GM21529 (cell line): ENCODE results near the gene MRPL1.
A peak's percentile ranks its signal among the peaks of the same experiment; 100 is the strongest.
"Not testable (repeated sequence)": the region's sequence is repeated elsewhere in the genome, so short reads cannot be mapped to it uniquely, and the experiment has no call there.

Experiments used
- ATAC-seq: cut with Tn5 transposase; IDR thresholded peaks from one replicate; pipeline ENCODE4 v1.9.1; 2021; ENCODE audit not compliant: unreplicated experiment

The MRPL1 gene

DNA sequence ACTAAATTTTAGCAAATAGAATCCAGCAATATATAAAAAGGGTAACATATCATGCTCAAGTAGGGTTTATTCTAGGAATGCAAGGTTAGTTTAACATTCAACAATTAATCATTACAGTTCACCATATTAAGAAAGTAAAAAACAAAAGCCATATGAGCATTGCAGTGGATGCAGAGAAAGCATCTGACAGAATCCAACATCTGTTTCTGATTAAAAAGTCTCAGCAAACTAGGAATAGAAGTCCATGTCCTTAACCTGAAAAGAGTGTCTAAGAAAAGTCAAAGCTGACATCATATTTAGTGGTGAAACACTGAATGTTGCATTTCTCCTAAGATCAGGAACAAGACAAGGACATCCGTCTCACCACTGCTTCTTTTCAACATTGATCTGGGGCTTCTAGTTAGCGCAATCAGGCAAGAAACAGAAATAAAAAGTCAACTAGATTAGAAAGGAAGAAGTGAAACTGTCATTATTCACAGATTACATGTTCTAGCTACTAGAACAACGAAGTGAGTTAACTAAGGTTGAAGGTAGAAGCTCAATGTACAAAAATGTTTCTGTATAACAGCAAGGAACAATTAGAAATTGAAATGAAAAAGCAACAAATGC lies 49.3 kb downstream of the MRPL1 start:
- peak; percentile 85 for ATAC-seq

DNA sequence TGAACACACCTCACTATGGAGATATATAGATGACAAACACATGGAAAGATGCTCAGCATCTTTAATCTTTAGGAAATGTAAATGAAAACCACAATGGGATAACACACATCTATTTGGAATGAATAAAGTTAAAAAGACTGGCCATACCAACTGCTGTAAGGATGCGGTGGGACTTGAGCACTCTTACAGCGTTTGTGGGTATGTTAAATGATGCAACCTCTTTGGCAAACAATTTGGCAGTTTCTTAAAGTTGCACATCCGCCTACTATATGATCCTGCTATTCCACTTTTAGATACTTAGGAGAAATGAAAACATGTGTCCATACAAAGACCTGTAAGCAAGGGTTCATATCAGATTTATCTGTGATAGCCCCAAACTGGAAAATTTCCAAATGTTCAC lies 50.7 kb downstream of the MRPL1 start:
- ATAC-seq: no peak

DNA sequence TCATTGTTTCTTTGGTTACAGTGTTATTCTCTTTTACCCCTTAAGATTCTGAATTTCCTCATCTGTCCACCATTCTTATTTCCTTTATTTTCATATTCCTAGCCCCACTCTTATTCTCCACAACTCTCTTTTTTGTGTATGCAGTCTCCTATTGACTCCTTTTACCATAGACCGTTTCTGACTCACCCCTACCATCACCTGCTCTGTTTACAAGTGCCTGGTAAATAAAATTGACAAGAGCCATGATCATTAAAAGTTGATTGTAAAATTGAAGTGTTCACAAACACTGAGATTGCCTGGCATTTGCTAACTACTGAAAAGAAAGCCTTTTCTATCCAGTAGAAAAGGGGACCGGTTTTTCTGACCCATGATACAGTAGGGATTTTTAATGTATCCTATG lies 54.4 kb downstream of the MRPL1 start:
- no peak for ATAC-seq

DNA sequence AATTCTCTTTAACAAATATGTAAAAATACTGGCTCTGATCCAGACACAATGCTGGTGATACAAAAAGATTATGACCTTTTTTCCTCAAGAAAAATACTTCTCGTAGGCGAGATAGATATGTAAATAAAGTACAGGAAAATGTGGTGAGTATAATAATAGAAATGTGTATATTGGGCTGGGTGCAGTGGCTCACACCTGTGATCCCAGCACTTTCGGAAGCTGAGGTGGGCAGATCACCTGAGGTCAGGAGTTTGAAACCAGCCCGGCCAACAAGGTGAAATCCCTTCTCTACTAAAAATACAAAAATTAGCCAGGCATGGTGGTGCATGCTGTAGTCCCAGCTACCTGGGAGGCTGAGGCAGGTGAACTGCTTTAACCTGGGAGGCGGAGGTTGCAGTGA lies 55.0 kb downstream of the MRPL1 start:
- ATAC-seq: no peak

DNA sequence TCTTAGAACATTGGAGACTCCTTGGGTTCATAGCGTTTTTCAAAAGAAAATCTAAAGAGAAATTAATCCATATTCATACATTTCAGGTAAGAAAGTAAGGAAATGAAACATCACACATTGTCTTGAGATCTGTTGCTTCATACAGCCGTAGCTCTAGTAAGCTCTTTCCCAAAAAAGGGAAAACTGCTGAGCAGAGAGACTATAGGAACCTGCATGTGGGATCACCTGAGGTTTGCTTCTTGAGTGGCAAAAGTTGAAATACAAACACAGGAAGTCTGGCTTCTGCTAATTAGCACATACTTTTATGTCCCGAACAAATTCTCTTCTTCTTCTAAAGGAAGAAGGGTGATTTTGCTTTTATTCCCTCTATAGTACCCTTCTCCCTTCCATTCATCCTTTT lies 57.7 kb downstream of the MRPL1 start:
- no peak for ATAC-seq

DNA sequence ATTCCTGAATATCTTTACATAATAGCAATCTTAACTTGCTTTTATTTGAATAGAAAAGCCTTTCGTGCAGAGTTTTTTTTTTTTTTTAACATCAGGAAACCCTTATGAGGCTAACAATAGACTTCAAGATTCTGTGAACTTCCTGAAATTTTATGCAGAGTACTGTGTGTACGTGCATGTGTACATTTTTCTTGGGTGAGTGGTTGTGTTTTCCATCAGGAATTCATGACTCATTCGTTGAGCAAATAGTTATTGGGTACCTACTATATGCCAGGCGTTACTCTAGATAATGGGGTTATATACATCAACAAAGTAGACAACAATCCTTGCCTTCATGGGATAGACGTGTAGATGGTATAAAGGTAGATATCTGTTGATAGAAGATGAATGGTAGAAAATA lies 59.1 kb downstream of the MRPL1 start:
- no peak for ATAC-seq

DNA sequence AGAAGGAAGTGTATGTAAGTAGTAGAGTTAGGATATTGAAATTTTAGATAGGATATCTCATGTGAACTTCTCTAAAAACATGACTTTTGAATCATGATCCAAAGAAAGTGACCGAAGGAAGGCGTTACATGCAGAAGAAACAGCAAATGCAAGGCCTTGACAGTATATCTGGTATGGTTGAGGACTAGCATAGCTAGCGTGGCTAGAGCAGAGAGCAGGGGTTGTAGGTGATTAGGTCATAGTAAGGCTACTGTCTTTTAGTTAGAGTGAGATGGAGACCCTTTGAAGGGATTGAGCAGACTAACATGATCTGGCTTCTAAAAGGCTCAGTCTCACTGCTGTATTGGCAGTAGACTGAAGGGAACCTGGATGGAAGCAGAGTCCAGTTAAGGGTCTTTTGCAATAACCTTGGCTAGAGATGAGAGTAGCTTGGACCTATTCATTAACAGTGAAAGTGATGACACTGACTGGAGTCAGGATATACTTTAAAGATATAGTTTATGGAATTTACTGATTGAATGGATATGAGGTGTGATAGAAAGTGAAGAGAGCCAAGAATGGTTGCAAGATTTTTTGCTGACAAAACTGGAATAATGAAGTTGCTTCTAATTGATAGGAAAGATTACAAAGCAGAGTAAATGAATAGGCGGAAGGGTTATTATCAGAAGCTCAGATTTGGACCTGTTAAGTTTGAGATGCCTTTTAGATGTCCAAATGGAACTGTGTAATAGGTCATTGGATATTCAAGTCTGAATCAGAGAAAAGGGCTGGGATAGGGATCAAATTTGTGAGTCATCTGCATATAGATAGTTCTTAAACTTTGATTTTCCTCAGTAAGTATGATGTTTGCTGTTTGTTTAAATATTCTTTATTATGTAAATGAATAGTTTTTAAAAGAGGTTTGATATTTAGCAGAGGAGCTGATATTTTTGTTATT lies 59.8 kb downstream of the MRPL1 start:
- no peak for ATAC-seq

DNA sequence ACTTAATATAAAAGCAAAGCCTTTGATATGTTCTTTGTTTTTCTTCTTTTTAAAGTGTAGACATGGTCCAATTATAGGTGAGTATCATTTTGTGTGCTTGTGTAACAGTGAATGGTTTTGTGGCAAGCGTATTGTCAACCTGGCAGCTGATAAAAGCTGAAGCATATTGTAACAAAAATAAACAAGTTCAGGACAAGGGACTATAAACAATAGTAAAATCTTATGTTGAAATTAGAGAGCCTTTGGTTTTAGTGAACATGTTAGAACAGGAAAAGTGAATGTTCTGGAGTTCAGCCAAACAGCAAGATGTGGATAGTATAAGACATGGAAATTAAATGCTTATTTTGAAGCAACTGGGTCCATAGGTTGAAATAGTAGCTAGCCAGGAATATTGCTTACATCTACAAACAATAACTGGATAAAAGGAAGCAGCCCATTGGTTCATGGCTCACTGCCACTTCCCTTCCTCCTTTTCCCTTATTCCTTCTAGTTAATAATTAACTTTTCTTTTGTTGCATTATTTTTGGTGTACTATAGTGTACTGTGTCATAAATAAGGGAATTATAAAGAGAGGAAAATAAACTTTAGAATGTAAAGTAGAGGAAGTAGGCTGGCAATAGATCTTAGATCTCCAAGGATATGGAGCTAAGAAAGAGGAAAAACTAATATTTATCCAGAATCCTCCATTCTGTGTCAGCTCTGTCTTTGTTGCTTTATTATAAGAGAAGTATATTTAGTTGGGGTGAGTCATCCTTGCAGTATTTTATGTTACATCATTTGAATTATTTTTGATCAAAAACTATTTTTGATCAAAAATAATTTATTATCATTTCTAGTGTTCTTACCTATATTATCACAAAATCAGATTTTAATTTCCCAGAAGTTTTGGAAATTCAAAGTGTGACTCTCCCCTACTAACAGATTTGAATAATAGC lies 65.6 kb downstream of the MRPL1 start:
- no peak for ATAC-seq

DNA sequence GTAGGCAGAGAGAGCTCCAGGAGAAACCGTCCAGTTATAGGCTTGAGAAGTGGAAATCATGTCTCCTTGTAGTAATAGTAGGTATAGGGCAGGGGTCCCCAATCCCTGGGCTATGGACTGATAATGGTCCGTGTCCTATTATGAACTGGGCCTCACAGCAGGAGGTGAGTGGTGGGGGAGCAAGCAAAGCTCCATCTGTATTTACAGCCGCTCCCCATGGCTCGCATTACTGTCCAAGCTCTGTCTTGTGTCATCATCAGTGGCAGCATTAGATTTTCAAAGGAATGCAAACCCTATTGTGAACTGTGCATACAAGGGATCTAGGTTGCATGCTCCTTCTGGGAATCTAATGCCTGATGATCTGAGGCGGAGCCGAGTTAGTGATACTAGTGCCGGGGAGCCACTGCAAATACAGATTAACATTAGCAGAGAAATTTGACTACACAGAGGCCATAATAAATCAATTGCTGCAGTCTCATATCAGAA lies 67.6 kb downstream of the MRPL1 start:
- ATAC-seq: no peak

DNA sequence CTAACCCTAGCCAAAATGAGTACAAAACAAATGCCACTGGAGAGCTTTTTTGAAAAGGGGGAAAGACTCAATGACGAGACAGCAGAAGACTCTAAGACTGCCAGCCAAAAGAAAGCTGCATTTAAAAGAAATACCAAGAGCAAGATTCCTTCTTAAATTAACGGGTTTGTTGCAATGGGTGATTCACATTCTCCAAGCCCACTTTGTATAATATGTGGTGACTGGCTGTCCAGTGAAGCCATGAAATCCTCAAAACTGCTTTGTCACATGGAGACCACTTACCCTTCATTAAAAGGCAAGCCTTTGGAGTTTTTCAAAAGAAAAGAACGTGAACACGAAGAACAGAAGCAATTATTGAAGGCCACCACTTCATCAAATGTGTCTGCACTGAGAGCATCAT lies 68.2 kb downstream of the MRPL1 start:
- no peak for ATAC-seq

DNA sequence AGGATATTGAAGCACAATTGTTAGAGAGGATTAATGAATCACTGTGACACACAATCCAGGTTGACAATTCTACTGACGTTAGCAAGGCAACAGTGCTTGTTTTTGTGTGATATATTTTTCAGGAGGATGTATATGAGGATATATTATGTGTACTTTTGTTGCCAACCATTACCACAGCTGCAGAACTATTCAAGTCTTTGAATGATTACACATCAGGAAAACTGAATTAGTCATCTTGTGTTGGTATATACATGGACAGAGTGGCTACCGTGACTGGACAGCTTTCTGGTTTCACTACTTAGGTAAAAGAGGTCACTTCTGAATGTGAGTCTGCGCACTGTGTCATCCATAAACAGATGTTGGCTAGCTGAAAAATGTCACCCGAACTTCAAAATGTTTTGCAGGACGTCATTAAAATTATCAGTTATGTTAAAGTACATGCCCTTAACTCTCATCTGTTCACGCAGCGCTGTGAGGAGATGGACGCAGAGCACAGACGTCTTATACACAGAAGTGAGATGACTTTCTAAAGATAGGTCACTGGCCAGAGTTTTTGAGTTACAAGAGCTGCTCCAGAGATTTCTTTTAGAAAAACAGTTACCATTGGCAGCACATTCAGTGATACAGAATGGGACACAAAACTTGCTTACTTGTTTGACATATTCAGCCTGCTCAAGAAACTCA lies 69.0 kb downstream of the MRPL1 start:
- ATAC-seq: no peak

DNA sequence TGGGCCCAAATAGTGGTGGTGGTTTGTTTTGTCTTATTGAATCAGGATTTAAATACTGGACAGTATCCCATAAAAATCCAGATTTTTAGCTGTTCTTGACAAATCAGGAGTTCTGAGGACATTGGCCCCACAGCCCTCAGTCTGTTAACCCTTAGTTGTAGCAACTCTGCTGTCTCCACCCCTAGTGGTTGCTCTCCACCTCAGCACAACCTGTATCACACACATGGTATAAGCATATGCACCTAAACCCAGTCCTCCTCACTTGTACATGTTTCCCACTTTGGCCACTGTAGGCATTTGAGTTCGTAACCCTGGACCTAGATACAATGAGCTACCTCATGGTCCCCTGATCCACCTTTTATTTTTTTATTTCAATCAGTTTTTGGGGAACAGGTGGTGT lies 75.9 kb downstream of the MRPL1 start:
- no peak for ATAC-seq

DNA sequence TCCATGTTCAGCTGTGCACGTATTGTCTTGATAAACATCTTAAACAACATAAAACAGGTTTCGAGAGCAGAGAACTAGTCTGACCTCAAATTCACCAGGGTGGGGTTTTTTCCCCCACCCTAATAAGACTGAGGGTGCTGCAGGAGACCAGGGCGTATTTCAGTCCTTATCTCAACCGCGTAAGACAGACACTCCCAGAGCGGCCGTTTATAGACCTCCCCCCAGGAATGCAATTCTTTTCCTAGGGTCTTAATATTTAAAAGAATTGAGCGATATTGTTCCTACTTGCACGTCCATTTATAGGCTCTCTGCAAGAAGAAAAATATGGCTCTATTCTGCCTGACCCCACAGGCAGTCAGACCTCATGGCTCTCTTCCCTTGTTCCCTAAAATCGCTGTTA lies 83.3 kb downstream of the MRPL1 start:
- ATAC-seq: not testable (repeated sequence)

DNA sequence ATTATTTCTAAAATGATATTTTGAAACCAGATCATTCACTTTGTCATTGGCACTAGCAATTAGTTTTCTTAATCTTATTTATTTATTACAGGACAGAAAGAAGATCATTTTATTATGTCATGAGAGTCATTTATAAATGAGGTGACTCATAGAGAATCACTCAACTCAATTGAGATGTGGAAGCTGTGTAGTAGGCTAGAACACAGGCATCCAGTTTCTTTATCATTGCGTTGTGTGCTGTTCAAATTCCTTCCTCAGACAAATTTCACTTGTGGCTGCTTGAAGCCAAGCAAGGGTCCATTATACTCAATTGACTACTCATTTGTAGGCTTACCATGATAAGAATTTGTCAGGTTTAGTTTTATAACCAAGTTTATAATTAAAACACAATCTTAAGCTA lies 87.6 kb downstream of the MRPL1 start:
- ATAC-seq: no peak

DNA sequence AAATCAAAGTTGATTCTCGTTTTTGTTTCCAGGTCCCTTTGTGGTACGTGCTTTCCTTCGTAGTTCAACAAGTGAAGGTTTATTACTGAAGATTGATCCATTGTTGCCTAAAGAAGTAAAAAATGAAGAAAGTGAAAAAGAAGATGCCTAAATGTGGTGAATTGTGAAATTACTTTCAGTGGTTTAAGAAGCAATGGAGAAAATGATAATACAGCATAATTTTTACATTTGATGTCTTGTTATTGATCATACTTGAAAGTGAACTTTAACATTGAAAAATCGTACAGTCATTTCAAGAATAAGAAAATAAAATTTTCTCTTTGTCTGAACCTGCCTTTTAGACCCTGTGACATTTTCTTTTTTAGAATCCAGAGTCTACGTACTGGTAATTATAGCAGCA lies 89.8 kb downstream of the MRPL1 start:
- ATAC-seq: no peak

DNA sequence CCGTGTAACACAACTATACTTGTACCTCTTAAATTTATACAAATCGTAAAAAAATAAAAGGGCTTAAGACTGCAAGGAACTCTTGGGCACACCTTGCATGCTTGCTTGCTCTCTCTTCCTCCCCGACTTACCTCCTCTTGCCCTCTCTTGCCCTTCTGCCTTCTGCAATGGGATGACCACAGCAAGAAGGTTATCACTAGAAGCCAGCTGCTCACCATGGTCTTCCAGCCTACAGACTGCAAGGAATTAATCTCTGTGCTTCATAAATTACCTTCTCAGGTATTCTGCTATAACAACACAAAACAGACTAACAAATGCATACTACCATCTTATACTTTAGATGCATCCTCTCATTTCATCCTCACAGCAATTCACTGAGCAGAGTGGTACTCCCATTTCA lies 92.1 kb downstream of the MRPL1 start:
- ATAC-seq: no peak

DNA sequence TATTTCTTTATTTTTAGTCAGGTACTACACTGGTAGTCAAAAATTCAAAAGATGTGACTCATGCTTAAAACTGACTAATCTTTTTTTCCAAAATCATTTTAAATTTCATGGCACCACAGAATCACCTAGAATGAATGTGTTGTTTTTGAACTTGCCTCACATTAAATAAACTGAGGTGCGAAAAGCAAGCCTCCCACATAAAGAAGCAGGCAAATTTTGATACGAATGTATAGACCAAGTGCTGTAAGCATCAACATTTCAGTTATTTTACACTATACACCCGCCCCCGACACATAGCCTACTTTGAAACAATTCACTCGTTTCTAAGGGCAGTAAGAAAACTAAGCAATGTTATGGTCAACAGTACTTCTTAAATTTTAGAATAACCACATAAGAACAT lies 94.3 kb downstream of the MRPL1 start:
- ATAC-seq: no peak

DNA sequence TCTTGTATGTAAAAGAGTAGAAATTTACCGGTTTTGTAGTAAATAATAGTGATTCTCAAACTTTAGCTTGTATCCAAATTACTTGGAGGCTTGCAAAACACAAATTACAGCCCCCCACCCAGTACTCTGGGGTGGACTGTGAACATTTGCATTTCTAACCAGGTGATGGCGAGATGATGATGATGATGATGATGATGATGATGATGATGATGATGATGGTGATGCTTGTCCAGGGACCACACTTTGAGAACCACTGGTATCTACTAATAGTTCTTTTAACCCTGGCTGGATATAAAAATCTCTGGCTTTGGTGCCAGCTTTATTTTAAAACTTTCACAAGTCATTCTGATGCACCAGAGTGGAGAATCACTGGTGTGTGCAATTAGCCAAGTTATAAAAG lies 96.3 kb downstream of the MRPL1 start:
- ATAC-seq: no peak

DNA sequence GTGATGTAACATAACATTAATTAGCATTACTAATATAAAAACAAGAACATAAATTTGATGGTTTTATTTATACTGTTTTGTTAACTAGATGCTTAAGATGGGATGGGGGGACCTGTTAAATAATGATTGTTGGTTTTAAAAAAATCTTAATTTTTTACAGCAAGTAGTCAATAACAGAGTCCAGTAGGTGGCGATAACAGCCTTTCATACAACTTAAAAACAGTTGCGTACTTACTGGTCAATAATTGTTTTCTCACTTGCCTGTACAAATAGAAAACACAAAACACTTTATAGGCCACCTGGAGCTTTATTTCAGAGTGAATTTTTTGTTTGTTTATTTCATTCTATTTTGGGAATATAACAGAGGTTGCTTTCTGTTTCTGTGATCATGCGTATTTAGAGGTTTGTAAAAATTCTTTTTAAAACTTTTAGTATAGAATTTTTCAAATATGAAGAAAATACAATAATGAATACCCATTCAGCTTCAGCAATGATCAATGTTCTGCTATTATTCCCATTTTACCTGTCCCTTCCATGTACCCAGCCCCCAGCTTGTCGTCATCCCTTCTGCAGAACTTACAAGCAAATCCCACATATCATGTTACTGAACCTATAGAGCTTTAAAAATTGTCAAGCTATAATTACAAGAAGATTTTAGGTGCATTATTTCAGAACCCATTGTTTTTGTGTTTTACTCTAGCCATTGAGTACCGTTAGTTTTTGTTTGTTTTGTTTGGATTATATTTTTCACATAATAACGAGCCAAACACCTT lies 97.1 kb downstream of the MRPL1 start:
- ATAC-seq: no peak

DNA sequence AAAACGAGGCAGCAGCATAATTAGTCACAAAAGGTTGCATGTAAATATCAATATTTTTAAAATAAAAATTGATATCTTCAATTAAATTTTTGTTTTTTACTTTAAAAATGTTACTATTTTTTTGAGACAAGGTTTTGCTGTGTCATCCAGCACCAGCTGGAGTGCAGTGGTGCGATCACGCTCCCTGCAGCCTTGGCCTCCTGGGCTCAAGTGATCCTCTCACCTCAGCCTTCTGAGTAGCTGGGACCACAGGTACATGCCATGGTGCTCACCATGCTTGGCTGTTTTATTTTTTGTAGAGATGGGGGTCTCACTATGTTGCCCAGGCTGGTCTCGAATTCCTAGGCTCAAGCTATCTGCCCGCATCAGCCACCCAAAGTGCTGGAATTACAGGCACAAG lies 97.7 kb downstream of the MRPL1 start:
- no peak for ATAC-seq
